Gastrocnemius medialis (tissue), 4 donors: Measurements from ENCODE around the gene SHISAL2A. TPM values are rescaled to one million over a fixed set of nuclear protein-coding genes. Genes with fewer than 3 reads are reported as not detected.

Experiments
- ATAC-seq, 2 donors: fragments of 150-250 bp; one replicate each; pipeline ENCODE4 v1.9.1; 2016
- DNase-seq, 2 donors: peaks; one replicate each; pipeline ENCODE4 v3.0.0-alpha.2; 2019
- H3K27ac ChIP-seq, 4 donors: fragments of 200-600 bp; sonication (generic); 1 replicate in 1 of 4; 2 replicates in 3 of 4; pipeline ENCODE4 v1.5.1; 2016 to 2018; ENCODE audit warnings: mild to moderate bottlenecking in 2 of 4, moderate library complexity in 1 of 4
- H3K27me3 ChIP-seq, 3 donors: fragments of 200-600 bp; sonication (generic) in 2 of 3; 1 replicate in 1 of 3; 2 replicates in 2 of 3; pipeline versions ENCODE4 v1.5.1 to v1.6.0; 2016 to 2019; ENCODE audit warnings: mild to moderate bottlenecking in 1 of 3, moderate library complexity in 1 of 3
- H3K36me3 ChIP-seq, 2 donors: fragments of 200-600 bp; sonication (generic) in 1 of 2; one replicate each; pipeline ENCODE4 v1.5.1; 2017 to 2018
- H3K4me1 ChIP-seq, 2 donors: fragments of 200-600 bp; sonication (generic) in 1 of 2; one replicate each; pipeline ENCODE4 v1.5.1; 2016 to 2017; ENCODE audit warnings: mild to moderate bottlenecking in 2 of 2
- H3K4me3 ChIP-seq, 4 donors: fragments of 200-600 bp; sonication (generic) in 3 of 4; 1 replicate in 1 of 4; 2 replicates in 3 of 4; pipeline ENCODE4 v1.5.1; 2016 to 2019; ENCODE audit warnings: mild to moderate bottlenecking in 2 of 4
- H3K9me3 ChIP-seq, 3 donors: fragments of 200-600 bp; sonication (generic) in 2 of 3; 1 replicate in 1 of 3; 2 replicates in 2 of 3; pipeline ENCODE4 v1.5.1; 2016 to 2019
- CTCF ChIP-seq, 5 experiments: fragments of 450-650 bp in 3 of 5; fragments of 200-600 bp in 2 of 5; sonication (generic) in 2 of 5; IDR thresholded peaks in 4 of 5; conservative IDR thresholded peaks in 1 of 5; 1 replicate in 4 of 5; 2 replicates in 1 of 5; pipeline ENCODE4 v1.5.1; 2016 to 2019; ENCODE audit warnings: antibody characterized with exemption in 5 of 5, mild to moderate bottlenecking in 3 of 5, moderate library complexity in 3 of 5
- POLR2A ChIP-seq, 2 donors: fragments of 450-650 bp; IDR thresholded peaks; one replicate each; pipeline ENCODE4 v1.6.1; 2017; ENCODE audit warnings: antibody characterized with exemption in 2 of 2, mild to moderate bottlenecking in 2 of 2, moderate library complexity in 2 of 2
- in situ Hi-C, 4 donors: fragments of 200-750 bp; cut with MboI; loops; one replicate each; pipeline versions ENCODE4 v1.15.0 to v1.8.0; 2017; ENCODE audit warnings: low sequenced_read_pairs in 4 of 4
- intact Hi-C: fragments of 100-400 bp; cut with DNase I; formaldehyde crosslinking; loops from one replicate; pipeline ENCODE4 v1.15.1; 2023; ENCODE audit warnings: low total_unique reads
- total RNA-seq, 4 donors: library from RNA; depleted of rRNA; stranded (reverse); fragments of >200 nt; gene quantifications; one replicate each; pipeline versions ENCODE4 v1.1.0 to v1.2.3, GENCODE V29; 2016

Gene SHISAL2A
- total RNA-seq, 4 donors from 2014 or later = 0.33 to 0.41 TPM; not detected in 2

- no peaks in the 10 kb centered on the region for H3K27me3 ChIP-seq
- H3K27ac ChIP-seq = peak overlapping the region; percentile 62 to 75 (median 68)
- in situ Hi-C loops (no loop called here), intact Hi-C loops (no loop called here)
- ATAC-seq = peak; percentile 72 to 91
- H3K36me3 ChIP-seq = no peaks in the 10 kb centered on the region
- H3K4me1 ChIP-seq = peaks cover 19 to 20% of the 10 kb centered on the region in 2 donors
- H3K4me3 ChIP-seq = no peak overlapping the region
- H3K9me3 ChIP-seq = no peaks in the 10 kb centered on the region
- no peak for DNase-seq
- TF ChIP-seq CTCF (IDR thresholded peaks at IDR 0.05 in 4 of 5, conservative IDR thresholded peaks at IDR 0.05 in 1 of 5) (no peak), POLR2A (IDR thresholded peaks at IDR 0.05) (no peak)
Measured at GRCh38 chr1:52592637-52593323, 40.2 kb upstream of the SHISAL2A start.

- H3K4me1 ChIP-seq = peaks cover 19 to 20% of the 10 kb centered on the region in 2 donors
- H3K27ac ChIP-seq = peak overlapping the region; percentile 62 to 75 (median 68)
- TF ChIP-seq POLR2A (IDR thresholded peaks at IDR 0.05) (no peak), CTCF (IDR thresholded peaks at IDR 0.05 in 4 of 5, conservative IDR thresholded peaks at IDR 0.05 in 1 of 5) (no peak)
- no peaks in the 10 kb centered on the region for H3K36me3 ChIP-seq
- no peak overlapping the region for H3K4me3 ChIP-seq
- ATAC-seq (no peak), DNase-seq (no peak)
- intact Hi-C loops (no loop called here), in situ Hi-C loops (no loop called here)
- no peaks in the 10 kb centered on the region for H3K27me3 ChIP-seq
- no peaks in the 10 kb centered on the region for H3K9me3 ChIP-seq
Measured at GRCh38 chr1:52593495-52593894, 39.5 kb upstream of the SHISAL2A start.

- intact Hi-C loops = no loop called here
- H3K4me1 ChIP-seq = peaks cover 19 to 30% of the 10 kb centered on the region in 2 donors
- no peaks in the 10 kb centered on the region for H3K9me3 ChIP-seq
- in situ Hi-C loops = no loop called here
- H3K27me3 ChIP-seq = no peaks in the 10 kb centered on the region
- no peaks in the 10 kb centered on the region for H3K36me3 ChIP-seq
- ATAC-seq (no peak), DNase-seq (no peak)
- TF ChIP-seq CTCF (IDR thresholded peaks at IDR 0.05 in 4 of 5, conservative IDR thresholded peaks at IDR 0.05 in 1 of 5) = no peak
- TF ChIP-seq POLR2A (IDR thresholded peaks at IDR 0.05) = no peak
- no peak overlapping the region for H3K4me3 ChIP-seq
- H3K27ac ChIP-seq = peak overlapping the region in 2 of 4 donors; percentile 65 to 70
Measured at GRCh38 chr1:52595061-52595460, 37.9 kb upstream of the SHISAL2A start.

GRCh38 chr1:52597912-52598311 is 35.1 kb upstream of the SHISAL2A start:
- TF ChIP-seq CTCF (IDR thresholded peaks at IDR 0.05 in 4 of 5, conservative IDR thresholded peaks at IDR 0.05 in 1 of 5) (no peak), POLR2A (IDR thresholded peaks at IDR 0.05) (no peak)
- Histone ChIP-seq H3K4me3 (no peak overlapping the region), H3K4me1 (peaks cover 30 to 37% of the 10 kb centered on the region in 2 donors), H3K36me3 (no peaks in the 10 kb centered on the region), H3K9me3 (no peaks in the 10 kb centered on the region), H3K27me3 (no peaks in the 10 kb centered on the region), H3K27ac (peak overlapping the region; percentile 73 to 96 (median 88))
- DNase-seq (no peak), ATAC-seq (no peak)
- in situ Hi-C loops = no loop called here
- intact Hi-C loops = no loop called here
